HG02885 (cell line): ENCODE results near the gene MAPK6.
"Not testable (repeated sequence)": the region's sequence is repeated elsewhere in the genome, so short reads cannot be mapped to it uniquely, and the experiment has no call there.

Source experiments
- ATAC-seq: cut with Tn5 transposase; IDR thresholded peaks from one replicate; pipeline ENCODE4 v1.9.1; 2021; ENCODE audit warnings: mild to moderate bottlenecking; ENCODE audit not compliant: unreplicated experiment, poor library complexity

The MAPK6 gene

GRCh38 chr15:52039925-52040781, 21.1 kb downstream of the MAPK6 start:
- no peak for ATAC-seq

- ATAC-seq, result no peak
Measured at GRCh38 chr15:52042051-52042851, 23.2 kb downstream of the MAPK6 start.

GRCh38 chr15:52045795-52046298, 26.8 kb downstream of the MAPK6 start:
- not testable (repeated sequence) for ATAC-seq

- not testable (repeated sequence) for ATAC-seq
Measured at GRCh38 chr15:52046552-52046951, 27.5 kb downstream of the MAPK6 start.

GRCh38 chr15:52050416-52050815, 31.4 kb downstream of the MAPK6 start:
- ATAC-seq, result no peak

- ATAC-seq, result no peak
Measured at GRCh38 chr15:52052066-52052935, 33.3 kb downstream of the MAPK6 start.

GRCh38 chr15:52054381-52054780, 35.4 kb downstream of the MAPK6 start:
- no peak for ATAC-seq

GRCh38 chr15:52054858-52055257, 35.8 kb downstream of the MAPK6 start:
- not testable (repeated sequence) for ATAC-seq

- no peak for ATAC-seq
Measured at GRCh38 chr15:52056001-52056400, 37.0 kb downstream of the MAPK6 start.

- no peak for ATAC-seq
Measured at GRCh38 chr15:52056496-52056895, 37.5 kb downstream of the MAPK6 start.

GRCh38 chr15:52057996-52058395, 39.0 kb downstream of the MAPK6 start:
- no peak for ATAC-seq

- ATAC-seq, result no peak
Measured at GRCh38 chr15:52060501-52060900, 41.5 kb downstream of the MAPK6 start.

GRCh38 chr15:52066842-52067544, 48.0 kb downstream of the MAPK6 start:
- ATAC-seq, result no peak

GRCh38 chr15:52067545-52067926, 48.5 kb downstream of the MAPK6 start:
- ATAC-seq, result no peak

GRCh38 chr15:52068004-52068615, 49.1 kb downstream of the MAPK6 start:
- ATAC-seq, result no peak

GRCh38 chr15:52069559-52069958, 50.5 kb downstream of the MAPK6 start:
- no peak for ATAC-seq

GRCh38 chr15:52071570-52071969, 52.6 kb downstream of the MAPK6 start:
- ATAC-seq, result no peak

- ATAC-seq, result peak; percentile 78
Measured at GRCh38 chr15:52076889-52077781, 58.1 kb downstream of the MAPK6 start.
